ENCODE data around the gene TMEM94.
"Not testable (repeated sequence)": the region's sequence is repeated elsewhere in the genome, so short reads cannot be mapped to it uniquely, and the experiment has no call there.

The TMEM94 gene

GRCh38 chr17:75456417-75457046 lies at the start of gene TMEM94:
Gene TMEM94 (plus strand): TSS chr17:75456635. CDS start chr17:75471906, 15,271 bp downstream.
- DNase-seq, result peak; percentile 85 to 89

- DNase-seq, result no peak
Observed at GRCh38 chr17:75407655-75408352, 48.6 kb upstream of the TMEM94 start.

GRCh38 chr17:75410141-75410540 lies 46.3 kb upstream of the TMEM94 start:
- DNase-seq, result no peak

- no peak for DNase-seq
Observed at GRCh38 chr17:75411328-75412067, 44.9 kb upstream of the TMEM94 start.

DNA sequence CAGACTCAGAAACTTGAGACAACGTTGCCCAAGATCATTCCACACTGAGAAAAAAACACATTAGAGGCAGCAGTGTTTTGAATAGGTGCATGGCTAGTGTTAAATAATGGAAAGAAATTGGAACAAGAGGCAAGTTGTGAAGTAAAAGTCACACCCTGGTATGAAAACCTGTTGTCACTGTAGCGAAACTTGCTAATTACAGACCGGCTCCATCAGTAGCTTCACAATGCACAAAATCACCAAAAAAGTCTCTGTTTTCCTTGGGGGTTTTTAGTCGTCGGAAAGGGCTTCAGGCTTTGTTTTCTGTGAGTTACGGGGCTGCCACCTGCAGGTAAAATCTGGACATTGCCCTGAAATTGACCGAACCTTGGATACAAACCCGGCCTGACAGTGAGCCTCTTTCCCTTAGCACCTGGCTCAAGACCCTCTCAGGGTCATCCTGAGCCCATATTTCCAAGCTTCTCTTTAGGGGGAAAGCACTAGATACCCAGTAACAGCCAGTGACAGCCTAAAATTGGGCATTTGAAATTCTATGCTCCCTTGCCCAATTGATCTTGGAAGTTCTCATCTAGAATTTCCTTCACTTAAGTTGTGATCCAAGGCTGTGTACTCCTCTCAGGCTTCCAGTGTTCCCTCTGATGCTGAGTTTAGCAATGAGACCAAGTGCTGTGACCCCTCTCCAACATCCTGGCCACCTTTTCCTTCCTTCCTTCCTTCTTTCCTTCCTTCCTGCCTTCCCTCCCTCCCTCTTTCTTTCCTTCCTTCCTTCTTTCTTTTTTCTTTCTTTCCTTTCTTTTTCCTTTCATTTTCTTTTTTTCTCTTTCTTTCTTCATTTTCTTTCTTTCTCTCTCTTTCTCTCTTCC lies 43.7 kb upstream of the TMEM94 start:
- DNase-seq, result peak; percentile 61 to 68

GRCh38 chr17:75414488-75414887 lies 41.9 kb upstream of the TMEM94 start:
- DNase-seq, result no peak

DNA sequence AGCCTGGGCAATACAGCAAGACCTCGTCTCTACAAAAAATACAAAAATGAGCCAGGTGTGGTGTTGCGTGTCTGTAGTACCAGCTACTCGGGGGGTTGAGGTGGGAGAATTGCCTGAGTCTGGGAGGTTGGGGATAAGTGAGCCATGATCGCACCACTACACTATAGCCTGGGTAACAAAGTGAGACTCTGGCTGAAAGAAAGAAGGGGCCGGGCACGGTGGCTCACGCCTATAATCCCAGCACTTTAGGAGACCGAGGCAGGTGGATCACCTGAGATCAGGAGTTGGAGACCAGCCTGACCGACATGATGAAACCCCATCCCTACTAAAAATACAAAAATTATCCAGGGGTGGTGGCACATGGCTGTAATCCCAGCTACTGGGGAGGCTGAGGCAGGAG lies 40.4 kb upstream of the TMEM94 start:
- DNase-seq, result no peak

DNA sequence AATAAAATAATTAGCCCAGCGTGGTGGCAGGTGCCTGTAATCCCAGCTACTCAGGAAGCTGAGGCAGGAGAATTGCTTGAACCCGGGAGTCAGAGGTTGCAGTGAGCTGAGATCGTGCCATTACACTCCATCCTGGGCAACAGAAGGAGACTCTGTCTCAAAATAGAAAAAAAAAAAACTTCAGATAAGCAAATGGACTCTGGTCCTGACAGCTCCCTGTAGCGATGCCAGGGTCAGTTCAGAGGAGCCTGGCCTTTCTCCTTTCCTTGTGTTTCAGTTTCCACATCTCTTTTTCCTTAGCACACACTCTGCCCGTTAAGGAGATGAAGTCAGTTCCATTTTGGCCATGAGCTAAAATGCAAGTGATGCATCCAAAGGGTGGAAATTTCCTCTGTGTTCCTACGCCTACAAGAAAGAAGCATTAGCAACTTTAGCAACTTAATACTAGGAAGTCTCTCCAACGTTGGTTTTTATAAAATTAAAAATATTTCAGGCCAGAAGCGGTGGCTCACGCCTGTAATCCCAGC lies 39.3 kb upstream of the TMEM94 start:
- no peak for DNase-seq

GRCh38 chr17:75418531-75418930 lies 37.9 kb upstream of the TMEM94 start:
- no peak for DNase-seq

- DNase-seq, result no peak
Observed at GRCh38 chr17:75428543-75429469, 27.6 kb upstream of the TMEM94 start.

DNA sequence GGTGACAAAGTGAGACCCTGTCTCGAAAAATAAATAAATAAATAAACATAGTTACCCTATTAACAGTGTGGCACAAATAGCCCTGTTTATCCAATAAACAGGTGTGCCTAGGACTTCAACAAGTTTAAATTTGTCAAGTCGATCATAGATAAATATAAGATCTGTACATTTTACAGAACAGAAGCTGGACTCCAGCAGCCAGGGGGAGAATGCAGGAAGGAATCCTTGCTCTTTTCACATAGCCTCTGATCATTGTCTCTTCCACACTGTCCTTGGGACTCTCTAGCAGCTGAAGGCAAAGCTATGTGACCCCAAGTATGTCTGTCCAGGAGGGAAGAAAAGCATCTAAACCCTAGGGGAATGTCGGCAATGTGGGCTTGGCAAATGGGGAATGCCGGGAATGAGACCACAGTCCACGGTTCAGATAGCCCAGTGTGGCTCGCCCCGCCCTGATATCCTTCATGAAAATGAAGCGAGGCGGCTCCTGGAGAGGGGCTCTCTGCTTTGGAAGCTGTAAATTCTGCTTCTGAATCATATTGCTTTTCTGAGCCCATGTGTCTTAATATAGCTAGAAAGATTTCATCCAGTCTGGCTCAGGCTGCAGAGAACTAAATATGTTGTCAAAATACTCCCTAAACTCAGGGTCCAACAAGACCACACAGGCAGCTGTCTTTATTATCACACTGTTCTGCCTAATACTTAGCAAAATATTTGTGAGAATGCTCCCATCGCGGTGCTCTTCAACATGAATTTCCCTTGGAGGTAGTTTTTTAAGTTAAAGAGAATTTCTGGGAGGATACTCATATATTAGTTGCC lies 26.1 kb upstream of the TMEM94 start:
- DNase-seq, result no peak

DNA sequence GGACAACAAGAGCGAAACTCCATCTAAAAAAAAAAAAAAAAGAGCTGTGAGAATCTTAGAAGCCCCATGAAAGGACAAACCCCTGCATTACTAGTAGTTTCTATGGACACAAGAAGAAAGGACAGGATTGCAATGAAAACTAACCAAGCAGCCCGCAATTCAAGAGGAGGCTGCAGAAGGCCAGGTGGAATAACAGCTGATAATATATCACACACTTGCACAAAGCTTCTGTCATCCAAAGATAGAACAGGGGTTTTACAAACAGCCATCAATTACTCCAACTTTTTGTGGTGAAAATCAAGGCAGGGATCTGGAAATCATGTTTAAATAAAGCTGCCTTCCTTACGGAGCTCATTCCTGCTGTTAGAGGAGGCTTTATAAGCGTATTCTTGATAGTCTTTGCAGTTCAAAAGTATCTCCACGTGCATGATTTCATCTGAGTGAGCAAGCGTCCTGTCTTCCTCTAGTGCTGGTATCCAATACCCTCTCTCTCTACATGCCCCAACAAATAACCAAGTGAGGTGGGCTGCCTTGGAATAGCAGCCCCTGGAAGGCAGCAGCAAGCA lies 23.1 kb upstream of the TMEM94 start:
- no peak for DNase-seq

- not testable (repeated sequence) for DNase-seq
Observed at GRCh38 chr17:75434433-75434832, 22.0 kb upstream of the TMEM94 start.

GRCh38 chr17:75437404-75437803 lies 19.0 kb upstream of the TMEM94 start:
- not testable (repeated sequence) for DNase-seq

GRCh38 chr17:75439287-75439686 lies 17.1 kb upstream of the TMEM94 start:
- DNase-seq, result no peak

- DNase-seq, result no peak
Observed at GRCh38 chr17:75440738-75441448, 15.5 kb upstream of the TMEM94 start.

DNA sequence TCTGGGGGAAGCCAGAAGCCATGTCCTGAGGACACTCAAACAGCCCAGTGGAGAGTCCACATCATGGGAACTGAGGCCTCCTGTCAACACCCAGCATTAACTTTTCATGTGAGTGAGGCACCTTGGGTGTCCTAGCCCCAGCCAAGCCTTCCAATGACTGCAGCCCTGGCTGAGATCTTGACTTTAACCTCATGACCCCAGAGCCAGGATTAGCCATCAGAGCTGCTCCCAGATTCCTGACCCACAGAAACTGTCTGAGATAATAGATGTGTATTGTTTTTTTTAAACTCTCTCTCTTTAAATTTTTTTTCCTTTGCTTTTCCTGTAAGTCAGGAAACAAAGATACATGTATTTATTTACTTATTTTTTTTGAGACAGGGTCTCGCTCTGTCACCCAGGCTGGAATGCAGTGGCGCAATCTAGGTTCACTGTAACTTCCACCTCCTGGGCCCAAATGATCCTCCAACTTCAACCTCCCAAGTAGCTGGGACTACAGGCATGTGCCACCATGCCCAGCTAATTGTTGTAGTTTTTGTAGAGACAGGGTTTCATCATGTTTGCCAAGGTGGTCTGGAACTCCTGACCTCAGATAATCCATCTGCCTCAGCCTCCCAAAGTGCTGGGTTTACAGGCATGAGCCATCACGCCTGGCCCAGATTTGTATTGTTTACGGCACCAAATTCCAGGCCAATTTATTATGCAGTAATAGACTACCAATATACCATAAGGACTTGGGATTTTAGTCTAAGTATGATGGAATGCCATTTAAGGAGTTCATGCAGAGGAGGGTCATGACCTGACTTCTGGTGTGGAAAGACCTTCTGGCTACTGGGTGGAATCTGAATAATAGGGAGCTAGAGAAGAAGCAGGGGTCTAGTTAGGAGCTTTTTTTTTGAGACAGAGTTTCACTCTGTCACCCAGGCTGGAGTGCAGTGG lies 14.0 kb upstream of the TMEM94 start:
- DNase-seq, result no peak

- no peak for DNase-seq
Observed at GRCh38 chr17:75445296-75445695, 11.1 kb upstream of the TMEM94 start.

All from activated CD4-positive, alpha-beta T cell treated with anti-CD3 and anti-CD28 coated beads, Interleukin-2, amount 50 U/mL, for 4 hours (primary cell).